Activated T-helper 9 cell treated with anti-CD3 and anti-CD28 coated beads, Interleukin-2, amount 50 U/mL, for 16 hours (primary cell): ENCODE data around the gene PKNOX1.
A peak's percentile ranks its signal among the peaks of the same experiment; 100 is the strongest.
"Not testable (repeated sequence)": the region's sequence is repeated elsewhere in the genome, so short reads cannot be mapped to it uniquely, and the experiment has no call there.

Source experiments
- DNase-seq: peaks from one replicate; pipeline ENCODE4 v3.0.0-alpha.2; 2020; ENCODE audit warnings: low read depth

Gene PKNOX1

GRCh38 chr21:42951193-42951592, 23.2 kb upstream of the PKNOX1 start:
- not testable (repeated sequence) for DNase-seq

DNA sequence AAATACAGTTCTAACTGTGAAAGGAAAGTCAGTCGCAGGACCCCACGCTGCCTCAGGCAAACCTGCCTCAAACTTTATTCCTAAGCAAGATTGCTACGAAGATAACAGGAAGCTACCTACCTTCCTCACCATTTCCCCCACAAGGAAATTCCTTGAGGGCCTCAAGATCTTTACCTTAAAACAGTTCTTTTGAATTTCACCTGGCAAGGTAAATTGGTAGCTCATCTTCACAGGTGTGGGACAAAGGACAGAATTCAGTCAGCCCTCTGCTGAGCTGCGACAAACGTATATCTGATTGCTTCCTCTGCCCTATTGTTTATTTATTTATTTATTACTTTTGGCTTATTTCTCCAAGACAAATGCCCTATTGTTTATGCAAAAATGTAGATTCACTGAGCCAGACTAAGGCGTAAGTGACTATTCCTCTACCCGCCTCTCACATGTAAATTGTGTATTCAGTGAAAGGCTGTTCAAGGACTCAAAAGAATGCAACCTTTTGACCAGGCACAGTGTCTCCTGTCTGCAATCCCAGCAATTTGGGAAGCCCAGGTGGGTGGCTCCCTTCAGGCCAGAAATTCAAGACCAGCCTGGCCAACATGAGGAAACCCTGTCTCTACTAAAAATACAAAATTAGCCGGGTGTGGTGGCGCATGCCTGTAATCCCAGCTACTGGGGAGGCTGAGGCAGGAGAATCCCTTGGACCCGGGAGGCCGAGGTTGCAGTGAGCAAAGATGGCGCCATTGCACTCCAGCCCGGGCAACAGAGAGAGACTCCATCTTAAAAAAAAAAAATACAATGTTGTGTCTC, 17.3 kb upstream of the PKNOX1 start:
- no peak for DNase-seq

- not testable (repeated sequence) for DNase-seq
These were observed 16.2 kb upstream of the PKNOX1 start for GRCh38 chr21:42958122-42958521.

- DNase-seq: no peak
These were observed 14.6 kb upstream of the PKNOX1 start for GRCh38 chr21:42959728-42960127.

DNA sequence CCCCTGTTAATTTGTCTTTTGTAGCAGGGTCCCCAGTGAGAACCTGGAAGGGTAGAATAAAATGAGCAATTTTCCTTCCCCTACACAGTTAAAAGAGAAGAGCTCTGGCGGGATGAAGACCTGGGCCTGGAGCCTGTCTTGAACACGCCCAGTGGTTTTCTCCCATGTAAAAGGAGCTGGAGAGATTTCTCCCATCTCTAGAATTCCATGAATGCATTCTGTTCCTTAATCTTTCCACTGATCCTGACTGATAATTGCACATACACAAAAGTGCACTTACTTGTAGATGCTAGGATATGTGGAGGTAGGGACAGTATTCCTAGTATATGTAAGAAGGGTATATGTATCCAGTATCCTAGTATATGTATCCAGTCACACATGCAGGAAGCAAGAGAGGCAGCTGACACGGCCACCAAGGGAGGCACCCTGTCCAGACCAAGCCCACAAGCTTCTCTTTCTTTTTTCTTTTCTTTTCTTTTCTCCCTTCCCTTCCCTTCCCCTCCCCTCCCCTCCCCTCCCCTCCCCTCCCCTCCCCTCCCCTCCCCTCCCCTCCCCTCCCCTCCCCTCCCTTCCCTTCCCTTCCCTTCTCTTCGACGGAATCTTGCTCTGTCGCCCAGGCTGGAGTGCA, 11.9 kb upstream of the PKNOX1 start:
- DNase-seq: no peak

DNA sequence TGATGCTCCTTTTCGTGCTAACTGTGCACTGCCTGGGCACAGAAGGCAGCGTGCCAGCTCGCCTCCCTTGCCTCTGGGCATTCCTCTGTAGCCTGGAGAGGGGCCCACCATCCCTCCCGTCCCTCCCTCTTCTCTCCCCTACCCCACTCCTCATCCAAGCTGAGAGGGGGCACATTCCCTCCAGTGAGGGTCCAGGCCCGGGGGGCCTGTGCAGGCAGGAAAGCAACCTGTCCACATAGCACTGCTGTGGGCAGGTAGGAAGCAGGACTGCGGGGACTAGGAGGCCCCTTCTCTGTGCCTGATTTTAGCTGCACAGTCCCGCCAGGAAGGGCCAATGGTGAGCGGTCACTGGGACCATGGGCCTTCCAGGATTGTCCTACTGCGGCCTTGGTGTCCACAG, 10.3 kb upstream of the PKNOX1 start:
- no peak for DNase-seq

DNA sequence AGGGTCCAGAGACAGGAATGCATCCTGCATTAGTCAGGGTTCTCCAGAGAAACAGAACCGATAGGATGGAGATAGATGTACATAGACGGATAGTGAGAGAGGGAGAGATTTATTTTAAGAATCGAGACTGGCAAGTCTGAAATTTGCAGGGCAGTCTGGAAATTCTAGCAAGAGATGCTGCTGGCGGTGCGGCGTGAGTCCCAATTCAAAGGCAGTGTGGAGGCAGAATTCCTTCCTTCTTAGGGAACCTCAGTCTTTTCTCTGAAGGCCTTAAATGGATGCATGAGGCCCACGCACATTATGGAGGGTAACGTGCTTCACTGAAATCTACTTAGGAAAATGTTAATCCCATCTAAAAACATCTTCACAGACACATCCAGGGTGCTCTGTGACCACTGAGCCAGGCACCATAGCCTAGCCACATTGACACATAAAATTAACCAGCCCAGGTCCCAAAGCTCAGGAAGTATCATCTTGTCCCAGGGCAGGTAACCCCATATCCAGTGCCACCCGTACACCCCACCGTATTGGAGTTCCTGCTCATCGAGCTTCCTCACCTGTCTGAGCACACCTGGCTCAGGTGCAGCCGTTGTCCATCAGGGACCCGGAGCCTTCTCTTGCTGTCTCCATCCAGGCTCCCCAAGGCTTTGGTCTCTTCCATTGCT, 9.7 kb upstream of the PKNOX1 start:
- no peak for DNase-seq

DNA sequence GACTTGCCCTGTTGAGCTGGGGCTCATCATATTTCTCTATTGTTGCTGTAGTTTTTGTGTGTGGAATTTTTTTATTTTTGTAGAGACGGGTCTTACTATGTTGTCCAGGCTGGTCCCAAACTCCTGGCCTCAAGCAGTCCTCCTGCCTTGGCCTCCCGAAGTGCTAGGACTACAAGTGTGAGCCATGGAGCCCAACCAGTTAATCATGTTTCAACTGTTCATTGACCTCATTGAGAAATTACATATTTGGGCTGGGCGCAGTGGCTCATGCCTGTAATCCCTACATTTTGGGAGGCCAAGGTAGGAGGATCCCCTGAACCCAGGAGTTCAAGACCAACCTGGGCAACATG, 9.2 kb upstream of the PKNOX1 start:
- DNase-seq: no peak

DNA sequence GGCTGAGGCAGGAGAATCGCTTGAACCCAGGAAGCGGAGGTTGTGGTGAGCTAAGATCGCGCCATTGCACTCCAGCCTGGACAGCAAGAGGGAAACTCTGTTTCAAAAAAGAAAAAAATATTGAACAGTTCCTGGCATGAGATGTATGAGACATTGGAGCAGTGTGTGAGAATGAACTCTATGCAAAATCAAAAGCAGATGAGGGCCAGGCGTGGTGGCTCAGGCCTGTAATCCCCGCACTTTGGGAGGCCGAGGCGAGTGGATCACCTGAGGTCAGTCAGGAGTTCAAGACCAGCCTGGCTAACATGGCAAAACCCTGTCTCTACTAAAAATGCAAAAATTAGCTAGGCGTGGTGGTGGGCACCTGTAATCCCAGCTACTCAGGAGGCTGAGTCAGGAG, 6.7 kb upstream of the PKNOX1 start:
- not testable (repeated sequence) for DNase-seq

- DNase-seq: no peak
These were observed 5.2 kb upstream of the PKNOX1 start for GRCh38 chr21:42969193-42969600.

DNA sequence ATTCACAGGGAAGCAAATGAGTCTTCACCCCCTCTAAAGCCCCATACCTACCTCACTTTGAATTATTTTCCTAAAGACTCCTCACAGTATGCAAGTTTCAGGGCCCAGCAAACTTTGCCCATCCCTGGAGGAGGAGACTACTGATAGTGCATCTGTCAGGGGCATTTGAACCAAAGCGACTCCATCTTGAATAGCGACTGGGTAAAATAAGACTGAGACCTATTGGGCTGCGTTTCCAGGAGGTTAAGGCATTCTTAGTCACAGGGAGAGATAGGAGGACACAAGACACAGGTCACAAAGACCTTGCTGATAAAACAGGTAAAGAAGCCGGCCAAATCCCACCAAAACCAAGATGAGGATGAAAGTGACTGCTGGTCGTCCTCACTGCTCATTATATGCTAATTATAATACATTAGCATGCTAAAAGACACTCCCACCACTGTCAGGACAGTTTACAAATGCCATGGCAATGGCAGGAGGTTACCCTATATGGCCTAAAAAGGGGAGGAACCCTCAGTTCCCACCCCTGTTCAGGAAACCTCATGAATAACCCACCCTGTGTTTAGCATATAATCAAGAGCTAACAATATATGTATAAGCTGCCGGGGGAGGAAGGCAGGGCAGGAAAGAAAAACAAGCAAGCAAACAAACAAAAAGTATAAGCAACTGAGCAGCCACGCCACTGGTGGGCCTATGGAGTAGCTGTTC, 3.3 kb upstream of the PKNOX1 start:
- DNase-seq: no peak

GRCh38 chr21:42971897-42972275, 2.5 kb upstream of the PKNOX1 start:
- no peak for DNase-seq

GRCh38 chr21:42973309-42973990, 912 bp upstream of the PKNOX1 start:
- no peak for DNase-seq

DNA sequence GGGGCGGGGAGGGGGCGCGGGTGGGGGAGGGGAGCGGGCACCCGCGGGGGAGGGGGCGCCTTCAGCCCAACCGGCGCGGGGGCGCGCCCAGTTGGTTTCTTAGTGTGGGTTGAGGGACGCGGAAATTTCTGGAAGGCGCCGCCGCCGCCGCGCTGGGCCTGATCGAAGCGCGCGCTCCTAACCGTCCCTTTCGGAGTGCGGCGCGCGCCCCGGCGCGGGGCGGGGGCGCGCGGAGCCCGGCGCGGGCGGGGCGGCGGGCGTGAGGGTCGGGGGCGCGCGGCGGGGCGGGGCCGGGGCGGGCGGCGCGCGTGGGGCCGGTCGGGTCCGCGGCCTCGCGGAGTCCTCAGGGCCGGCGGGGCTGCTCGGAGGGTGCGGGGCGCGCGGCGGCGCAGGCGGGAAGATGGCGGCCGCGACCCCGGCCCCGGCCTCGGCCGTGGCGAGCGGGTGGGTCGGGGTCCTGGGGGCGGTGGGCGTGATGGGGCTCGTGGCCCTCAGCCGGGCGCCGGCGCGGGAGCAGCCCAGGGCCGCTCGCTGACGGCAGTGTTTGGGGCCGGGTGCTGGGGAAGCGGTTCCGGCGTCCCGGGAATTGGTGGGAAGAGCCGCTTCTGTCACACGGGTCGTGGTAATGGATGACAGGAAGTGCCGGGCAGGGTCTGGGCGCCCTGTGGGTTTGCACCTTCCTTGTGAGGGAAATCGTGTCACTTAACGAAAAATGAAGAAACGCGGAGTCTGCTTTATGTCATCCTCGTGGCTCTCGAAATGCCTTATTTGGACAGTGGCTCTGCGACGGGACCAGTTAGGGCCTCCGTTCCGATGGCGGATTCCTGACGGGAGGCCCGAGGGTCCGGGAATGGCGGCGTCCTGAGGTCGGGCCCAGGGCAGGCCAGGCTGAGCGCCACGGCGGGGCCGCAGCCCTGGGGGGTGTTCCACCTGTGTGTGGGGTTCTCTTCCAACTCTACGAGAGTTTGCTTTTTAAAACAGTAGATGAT, 764 bp downstream of the PKNOX1 start:
- DNase-seq: peak; percentile 63

DNA sequence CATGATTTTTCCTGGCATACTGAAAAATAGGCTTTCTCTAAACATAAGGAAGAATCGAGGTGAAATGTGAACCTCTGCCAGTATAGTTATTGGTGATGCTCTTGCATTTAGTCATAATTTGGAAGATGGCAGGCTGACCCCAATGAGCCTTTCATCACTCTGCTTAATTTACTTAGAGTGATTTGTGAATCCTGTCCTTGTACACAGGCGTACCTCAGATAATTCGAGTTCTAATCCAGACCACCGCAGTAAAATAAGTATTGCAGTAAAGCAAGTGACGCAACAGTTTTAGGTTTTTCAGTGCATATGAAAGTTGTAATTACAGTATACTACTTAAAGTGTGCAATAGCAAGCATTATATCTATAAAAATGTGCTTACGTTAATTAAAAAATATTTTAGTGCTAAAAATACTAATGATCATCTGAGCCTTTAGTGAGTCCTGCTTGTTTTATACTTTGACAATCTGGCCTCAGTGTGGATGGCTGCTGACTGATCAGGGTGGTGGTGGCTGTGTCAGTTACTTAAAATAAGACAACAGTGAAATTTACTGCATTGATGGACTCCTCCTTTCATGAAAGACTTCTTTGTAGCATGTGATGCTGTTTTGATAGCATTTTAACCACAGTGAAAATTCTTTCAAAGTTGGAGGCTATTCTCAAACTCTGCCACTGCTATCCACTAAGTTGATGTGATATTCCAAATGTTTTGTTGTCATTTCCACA, 1.7 kb downstream of the PKNOX1 start:
- DNase-seq: no peak

- DNase-seq: no peak
These were observed 6.2 kb downstream of the PKNOX1 start for GRCh38 chr21:42980312-42981213.

DNA sequence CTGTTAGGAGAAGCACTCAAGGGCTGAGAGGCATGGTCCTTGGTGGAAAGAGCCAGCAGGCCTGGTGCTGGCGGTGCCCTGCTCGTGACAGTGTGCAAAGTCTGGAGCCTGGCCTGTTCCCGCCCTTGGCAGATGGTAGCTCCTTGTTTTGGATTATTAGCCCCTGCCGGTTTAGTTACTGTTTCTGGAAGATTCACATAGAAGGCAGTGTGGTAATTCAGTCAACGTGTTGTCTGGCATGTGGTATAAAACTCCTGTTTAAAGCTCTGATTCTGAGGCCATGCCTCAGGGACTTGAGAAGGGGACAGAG, 6.8 kb downstream of the PKNOX1 start:
- no peak for DNase-seq

DNA sequence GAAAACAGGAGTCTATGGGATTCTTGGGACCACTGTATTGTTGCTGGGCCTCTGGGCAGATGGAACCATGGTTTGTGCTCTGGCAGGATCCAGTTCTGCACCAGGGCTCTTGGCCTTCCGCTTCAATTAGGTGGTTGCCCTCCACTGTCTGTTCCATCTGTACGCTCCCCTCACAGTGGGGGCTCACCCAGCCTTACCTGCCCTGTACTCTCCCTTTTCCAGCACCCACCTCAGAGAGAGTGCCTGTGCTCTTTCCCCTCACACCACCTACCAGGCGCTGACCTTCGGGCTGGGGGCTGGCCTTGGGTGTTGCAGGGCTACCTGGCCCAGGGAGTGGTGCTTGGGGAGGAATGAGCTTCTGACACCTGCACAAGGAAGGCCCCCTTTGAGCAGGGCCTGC, 7.5 kb downstream of the PKNOX1 start:
- no peak for DNase-seq

DNA sequence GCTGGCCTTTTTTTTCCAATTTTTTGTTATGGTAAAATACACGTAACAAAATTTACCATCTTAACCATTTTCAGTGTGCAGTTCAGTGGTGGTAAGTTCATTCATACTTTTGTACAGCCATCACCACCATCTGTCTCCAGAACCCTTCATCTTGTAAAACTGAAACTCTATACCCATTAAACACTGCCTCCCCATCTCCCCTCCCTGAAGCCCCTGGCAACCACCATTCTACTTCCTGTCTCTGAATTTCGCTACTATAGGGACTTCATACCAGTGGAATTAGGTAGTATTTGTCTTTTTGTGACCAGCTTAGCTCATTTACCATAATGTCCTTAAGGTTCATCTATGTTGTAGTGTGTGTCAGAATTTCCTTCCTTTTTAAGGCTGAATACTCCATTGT, 8.7 kb downstream of the PKNOX1 start:
- DNase-seq: no peak
